Breast epithelium (tissue), 3 donors: ENCODE data around the gene FOXA2.

ENCODE experiments used
- POLR2A ChIP-seq: fragments of 450-650 bp; IDR thresholded peaks from one replicate; pipeline ENCODE4 v1.6.1; 2016; ENCODE audit warnings: antibody characterized with exemption, mild to moderate bottlenecking, moderate library complexity
- POLR2AphosphoS5 ChIP-seq, 3 donors: sonication (generic); formaldehyde crosslinking; IDR thresholded peaks; one replicate each; pipeline ENCODE4 v1.6.1; 2017; ENCODE audit warnings: antibody characterized with exemption in 3 of 3

DNA sequence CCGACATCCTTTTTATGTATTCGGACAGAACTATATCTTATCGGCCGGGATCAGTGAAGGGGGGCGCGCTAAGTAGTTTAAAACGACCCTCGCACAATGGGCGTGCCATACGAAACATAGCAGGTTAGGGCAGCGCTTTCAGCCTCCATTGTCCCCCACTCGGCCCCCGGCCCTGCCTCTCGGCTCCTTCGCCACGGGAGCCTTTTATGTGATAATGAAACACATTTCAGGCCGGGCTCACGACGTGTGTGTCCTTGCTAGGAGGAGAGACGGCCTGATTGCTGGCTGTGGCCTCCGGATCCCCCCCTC lies 5.3 kb downstream of the FOXA2 start:
- TF ChIP-seq POLR2AphosphoS5 (IDR thresholded peaks at IDR 0.05) = no peak
- no peak for TF ChIP-seq POLR2A
